ENCODE data around the gene DNAJC9. TPM values are rescaled to one million over a fixed set of nuclear protein-coding genes. Genes with fewer than 3 reads are reported as not detected.

DNAJC9 gene
- total RNA-seq (10 to 100 TPM in 3 of 5 donors, 1 to 10 TPM in 2; 3.5 to 26.4 (median 17.4) TPM), polyA plus RNA-seq (10 to 100 TPM; 10.6 to 13.8 (median 11.5) TPM)
- long read RNA-seq, donor 1, transcript DNAJC9-201 (5 exons, 3,032 nt): major isoform, 7 of 7 reads
- long read RNA-seq, donor 1, partial matches to known transcripts: 0 of 7 reads
- long read RNA-seq, donor 1, other reads (novel, unspliced or antisense): 0 of 7 reads
- long read RNA-seq, donor 2, transcript DNAJC9-201 (5 exons, 3,032 nt): major isoform, 12 of 29 reads
- long read RNA-seq, donor 2, partial matches to known transcripts: 17 of 29 reads
- long read RNA-seq, donor 2, other reads (novel, unspliced or antisense): 0 of 29 reads
- long read RNA-seq, donor 3, transcript DNAJC9-201 (5 exons, 3,032 nt): major isoform, 5 of 5 reads
- long read RNA-seq, donor 3, partial matches to known transcripts: 0 of 5 reads
- long read RNA-seq, donor 3, other reads (novel, unspliced or antisense): 0 of 5 reads
- long read RNA-seq, donor 4, partial matches to known transcripts: 0 of 1 reads
- long read RNA-seq, donor 4, other reads (novel, unspliced or antisense): 0 of 1 reads
- long read RNA-seq, donor 5, transcript DNAJC9-201 (5 exons, 3,032 nt): major isoform, 8 of 8 reads
- long read RNA-seq, donor 5, partial matches to known transcripts: 0 of 8 reads
- long read RNA-seq, donor 5, other reads (novel, unspliced or antisense): 0 of 8 reads
- long read RNA-seq, donor 6, transcript DNAJC9-201 (5 exons, 3,032 nt): major isoform, 21 of 32 reads
- long read RNA-seq, donor 6, partial matches to known transcripts: 11 of 32 reads
- long read RNA-seq, donor 6, other reads (novel, unspliced or antisense): 0 of 32 reads
- long read RNA-seq, donor 7, transcript DNAJC9-201 (5 exons, 3,032 nt): major isoform, 8 of 14 reads
- long read RNA-seq, donor 7, partial matches to known transcripts: 6 of 14 reads
- long read RNA-seq, donor 7, other reads (novel, unspliced or antisense): 0 of 14 reads
- long read RNA-seq, donor 8, transcript DNAJC9-201 (5 exons, 3,032 nt): major isoform, 8 of 33 reads
- long read RNA-seq, donor 8, partial matches to known transcripts: 25 of 33 reads
- long read RNA-seq, donor 8, other reads (novel, unspliced or antisense): 0 of 33 reads
- long read RNA-seq, donor 9, transcript DNAJC9-201 (5 exons, 3,032 nt): major isoform, 5 of 5 reads
- long read RNA-seq, donor 9, partial matches to known transcripts: 0 of 5 reads
- long read RNA-seq, donor 9, other reads (novel, unspliced or antisense): 0 of 5 reads
- long read RNA-seq, donor 10, transcript DNAJC9-201 (5 exons, 3,032 nt): major isoform, 8 of 8 reads
- long read RNA-seq, donor 10, partial matches to known transcripts: 0 of 8 reads
- long read RNA-seq, donor 10, other reads (novel, unspliced or antisense): 0 of 8 reads

GRCh38 chr10:73246646-73247508 lies at the start of gene DNAJC9:
TSS of gene DNAJC9 (minus strand) at chr10:73247255. CDS start at chr10:73247189, 66 bp downstream.
- Histone ChIP-seq H3K9me3 (no peaks in the 10 kb centered on the region), H3K27me3 (no peaks in the 10 kb centered on the region), H3K4me3 (peak within 1 kb of the TSS; percentile 70 to 91 (median 83)), H3K4me1 (peaks cover 33 to 62% (median 45%) of the 10 kb centered on the region in 4 donors), H3K36me3 (peaks cover 31 to 58% (median 52%) of the 10 kb centered on the region in 4 donors), H3K27ac (peak within 1 kb of the TSS; percentile 84 to 95 (median 88))
- WGBS, 5 donors: 0 to 1% (median 1%) methylated on average over 39 to 78 of the region's 78 CpGs
- TF ChIP-seq CTCF (IDR thresholded peaks at IDR 0.05) (peak in 1 of 7 experiments; percentile 21), POLR2AphosphoS5 (IDR thresholded peaks at IDR 0.05) (peak; percentile 90 to 99 (median 94)), POLR2A (IDR thresholded peaks at IDR 0.05) (peak in 2 of 4 donors; percentile 74), EP300 (IDR thresholded peaks at IDR 0.05) (no peak)
- intact Hi-C loops (cut with DNase I; ENCODE audit: low total_unique reads): no loop called here
- peak; percentile 98 for DNase-seq

GRCh38 chr10:73293461-73293860 lies 46.4 kb upstream of the DNAJC9 start:
- H3K4me1 ChIP-seq: no peaks in the 10 kb centered on the region
- H3K9me3 ChIP-seq: no peaks in the 10 kb centered on the region
- intact Hi-C loops (cut with DNase I; ENCODE audit: low total_unique reads): no loop called here
- no peak overlapping the region for H3K4me3 ChIP-seq
- 75 to 90% (median 86%) methylated on average over 3 of the region's 3 CpGs for WGBS, 5 donors
- no peak for DNase-seq
- H3K27ac ChIP-seq: no peak overlapping the region
- H3K27me3 ChIP-seq: no peaks in the 10 kb centered on the region
- TF ChIP-seq CTCF (IDR thresholded peaks at IDR 0.05): no peak
- TF ChIP-seq POLR2AphosphoS5 (IDR thresholded peaks at IDR 0.05): no peak
- TF ChIP-seq POLR2A (IDR thresholded peaks at IDR 0.05): no peak
- TF ChIP-seq EP300 (IDR thresholded peaks at IDR 0.05): no peak
- peaks cover 0 to 21% (median 2%) of the 10 kb centered on the region in 4 donors for H3K36me3 ChIP-seq

- no peak for DNase-seq
- intact Hi-C loops (cut with DNase I; ENCODE audit: low total_unique reads): no loop called here
- Histone ChIP-seq H3K27me3 (no peaks in the 10 kb centered on the region), H3K27ac (no peak overlapping the region), H3K4me1 (no peaks in the 10 kb centered on the region), H3K36me3 (peaks cover 0 to 21% (median 2%) of the 10 kb centered on the region in 4 donors), H3K9me3 (no peaks in the 10 kb centered on the region), H3K4me3 (no peak overlapping the region)
- WGBS, 5 donors: 93 to 100% (median 98%) methylated on average over 1 of the region's 1 CpG
- no peak for TF ChIP-seq CTCF (IDR thresholded peaks at IDR 0.05)
- TF ChIP-seq EP300 (IDR thresholded peaks at IDR 0.05): no peak
- no peak for TF ChIP-seq POLR2AphosphoS5 (IDR thresholded peaks at IDR 0.05)
- no peak for TF ChIP-seq POLR2A (IDR thresholded peaks at IDR 0.05)
These were observed 42.9 kb upstream of the DNAJC9 start for GRCh38 chr10:73289958-73290357.
